Adipose tissue (tissue), 3 donors: ENCODE data around the gene LCA5L. TPM values are rescaled to one million over a fixed set of nuclear protein-coding genes. Genes with fewer than 3 reads are reported as not detected.
"Not testable (repeated sequence)": the region's sequence is repeated elsewhere in the genome, so short reads cannot be mapped to it uniquely, and the experiment has no call there.

Experiments used
- H3K27ac ChIP-seq: one replicate; pipeline ENCODE4 v1.5.1; 2013; ENCODE audit warnings: low read depth, low read length
- WGBS, 3 donors: extraction: QIAGEN DNeasy Blood & Tissue Kit; methylation state at CpG; one replicate each; pipeline ENCODE4 v1.1.7; 2013; 5-methylcytosine and 5-hydroxymethylcytosine counted together
- polyA plus RNA-seq, 3 donors: library from polyadenylated mRNA; stranded (reverse); fragments of 200-250 nt; gene quantifications; one replicate each; pipeline ENCODE4 v1.2.3, GENCODE V29; 2013
- donor health status: healthy with polysubstance abuse.
- donor health status: Bipolar disorder and iron deficiency.
- donor health status: healthy.

Gene LCA5L
- polyA plus RNA-seq, 3 donors = 0.36 to 0.81 (median 0.79) TPM

- WGBS, 3 donors = 96% methylated on average over 4 of the region's 4 CpGs
- H3K27ac ChIP-seq = no peak overlapping the region
These were observed 8.1 kb upstream of the LCA5L start for GRCh38 chr21:39453571-39454179.

GRCh38 chr21:39452970-39453342 is 7.4 kb upstream of the LCA5L start:
- 88 to 92% (median 90%) methylated on average over 6 of the region's 6 CpGs for WGBS, 3 donors
- no peak overlapping the region for H3K27ac ChIP-seq

- no peak overlapping the region for H3K27ac ChIP-seq
- 60 to 74% (median 64%) methylated on average over 10 of the region's 10 CpGs for WGBS, 3 donors
These were observed 6.8 kb upstream of the LCA5L start for GRCh38 chr21:39452207-39452969.

GRCh38 chr21:39451332-39452206 is 6.0 kb upstream of the LCA5L start, which contains the start of gene SH3BGR:
Gene SH3BGR, plus strand, starts transcription at chr21:39451970. Its CDS starts 127 bp downstream, at chr21:39452097.
- no peak within 1 kb of the TSS for H3K27ac ChIP-seq
- WGBS, 3 donors = 36 to 71% (median 59%) methylated on average over 15 of the region's 15 CpGs

- H3K27ac ChIP-seq = no peak overlapping the region
- WGBS, 3 donors = 97 to 99% (median 98%) methylated on average over 7 of the region's 7 CpGs
These were observed 1.7 kb upstream of the LCA5L start for GRCh38 chr21:39447264-39447663.

- peak overlapping the region; percentile 7 for H3K27ac ChIP-seq
- WGBS, 3 donors = 12 to 15% (median 14%) methylated on average over 15 of the region's 15 CpGs
These were observed 977 bp downstream of the LCA5L start for GRCh38 chr21:39444421-39445180.

- no peak overlapping the region for H3K27ac ChIP-seq
- 42 to 53% (median 48%) methylated on average over 13 of the region's 13 CpGs for WGBS, 3 donors
These were observed 3.8 kb downstream of the LCA5L start for GRCh38 chr21:39441502-39442475.

GRCh38 chr21:39439232-39439631 is 6.3 kb downstream of the LCA5L start:
- no peak overlapping the region for H3K27ac ChIP-seq
- 31 to 48% (median 36%) methylated on average over 1 of the region's 1 CpG for WGBS, 3 donors

GRCh38 chr21:39434950-39435349 is 10.6 kb downstream of the LCA5L start:
- no peak overlapping the region for H3K27ac ChIP-seq
- WGBS, 3 donors = 65 to 82% (median 66%) methylated on average over 4 of the region's 4 CpGs

GRCh38 chr21:39430954-39431353 is 14.6 kb downstream of the LCA5L start:
- no peak overlapping the region for H3K27ac ChIP-seq
- WGBS, 3 donors = 71 to 85% (median 84%) methylated on average over 2 of the region's 2 CpGs

- no peak overlapping the region for H3K27ac ChIP-seq
- WGBS, 3 donors = 66 to 75% (median 69%) methylated on average over 4 of the region's 4 CpGs
These were observed 15.1 kb downstream of the LCA5L start for GRCh38 chr21:39430457-39430856.

GRCh38 chr21:39430016-39430415 is 15.6 kb downstream of the LCA5L start:
- 83 to 90% (median 86%) methylated on average over 3 of the region's 3 CpGs for WGBS, 3 donors
- H3K27ac ChIP-seq = no peak overlapping the region

GRCh38 chr21:39429445-39429844 is 16.1 kb downstream of the LCA5L start:
- no peak overlapping the region for H3K27ac ChIP-seq
- 50 to 89% (median 80%) methylated on average over 2 of the region's 2 CpGs for WGBS, 3 donors

GRCh38 chr21:39422527-39423241 is 22.9 kb downstream of the LCA5L start:
- 61 to 67% (median 63%) methylated on average over 5 of the region's 5 CpGs for WGBS, 3 donors
- H3K27ac ChIP-seq = no peak overlapping the region

GRCh38 chr21:39419204-39419603 is 26.4 kb downstream of the LCA5L start:
- WGBS, 3 donors = 96 to 98% (median 97%) methylated on average over 5 of the region's 5 CpGs
- not testable (repeated sequence) for H3K27ac ChIP-seq

- WGBS, 3 donors = 95 to 99% (median 98%) methylated on average over 2 of the region's 2 CpGs
These were observed 39.5 kb downstream of the LCA5L start for GRCh38 chr21:39406065-39406464.

GRCh38 chr21:39400173-39400572 is 45.4 kb downstream of the LCA5L start:
- WGBS, 3 donors = 77 to 94% (median 93%) methylated on average over 8 of the region's 8 CpGs
- no peak overlapping the region for H3K27ac ChIP-seq

More at GRCh38 chr21:39406065-39406464, 39.5 kb downstream of the LCA5L start:
- no peak overlapping the region for H3K27ac ChIP-seq
